Gastrocnemius medialis (tissue), 4 donors: Measurements from ENCODE around the gene MYO9B. TPM values are rescaled to one million over a fixed set of nuclear protein-coding genes. Genes with fewer than 3 reads are reported as not detected.
"Not testable (repeated sequence)": the region's sequence is repeated elsewhere in the genome, so short reads cannot be mapped to it uniquely, and the experiment has no call there.

ENCODE experiments used
- ATAC-seq, 2 donors: fragments of 150-250 bp; one replicate each; pipeline ENCODE4 v1.9.1; 2016
- DNase-seq, 2 donors: peaks; one replicate each; pipeline ENCODE4 v3.0.0-alpha.2; 2019
- H3K27ac ChIP-seq, 4 donors: fragments of 200-600 bp; sonication (generic); 1 replicate in 1 of 4; 2 replicates in 3 of 4; pipeline ENCODE4 v1.5.1; 2016 to 2018; ENCODE audit warnings: mild to moderate bottlenecking in 2 of 4, moderate library complexity in 1 of 4
- H3K27me3 ChIP-seq, 3 donors: fragments of 200-600 bp; sonication (generic) in 2 of 3; 1 replicate in 1 of 3; 2 replicates in 2 of 3; pipeline versions ENCODE4 v1.5.1 to v1.6.0; 2016 to 2019; ENCODE audit warnings: mild to moderate bottlenecking in 1 of 3, moderate library complexity in 1 of 3
- H3K36me3 ChIP-seq, 2 donors: fragments of 200-600 bp; sonication (generic) in 1 of 2; one replicate each; pipeline ENCODE4 v1.5.1; 2017 to 2018
- H3K4me1 ChIP-seq, 2 donors: fragments of 200-600 bp; sonication (generic) in 1 of 2; one replicate each; pipeline ENCODE4 v1.5.1; 2016 to 2017; ENCODE audit warnings: mild to moderate bottlenecking in 2 of 2
- H3K4me3 ChIP-seq, 4 donors: fragments of 200-600 bp; sonication (generic) in 3 of 4; 1 replicate in 1 of 4; 2 replicates in 3 of 4; pipeline ENCODE4 v1.5.1; 2016 to 2019; ENCODE audit warnings: mild to moderate bottlenecking in 2 of 4
- H3K9me3 ChIP-seq, 3 donors: fragments of 200-600 bp; sonication (generic) in 2 of 3; 1 replicate in 1 of 3; 2 replicates in 2 of 3; pipeline ENCODE4 v1.5.1; 2016 to 2019
- POLR2A ChIP-seq, 2 donors: fragments of 450-650 bp; IDR thresholded peaks; one replicate each; pipeline ENCODE4 v1.6.1; 2017; ENCODE audit warnings: antibody characterized with exemption in 2 of 2, mild to moderate bottlenecking in 2 of 2, moderate library complexity in 2 of 2
- in situ Hi-C, 4 donors: fragments of 200-750 bp; cut with MboI; loops; one replicate each; pipeline versions ENCODE4 v1.15.0 to v1.8.0; 2017; ENCODE audit warnings: low sequenced_read_pairs in 4 of 4
- intact Hi-C: fragments of 100-400 bp; cut with DNase I; formaldehyde crosslinking; loops from one replicate; pipeline ENCODE4 v1.15.1; 2023; ENCODE audit warnings: low total_unique reads
- total RNA-seq, 4 donors: library from RNA; depleted of rRNA; stranded (reverse); fragments of >200 nt; gene quantifications; one replicate each; pipeline versions ENCODE4 v1.1.0 to v1.2.3, GENCODE V29; 2016
- TF ChIP-seq, protein P1 (sequence below), 5 experiments: fragments of 450-650 bp in 3 of 5; fragments of 200-600 bp in 2 of 5; sonication (generic) in 2 of 5; IDR thresholded peaks in 4 of 5; conservative IDR thresholded peaks in 1 of 5; 1 replicate in 4 of 5; 2 replicates in 1 of 5; pipeline ENCODE4 v1.5.1; 2016 to 2019; ENCODE audit warnings: antibody characterized with exemption in 5 of 5, mild to moderate bottlenecking in 3 of 5, moderate library complexity in 3 of 5

Gene MYO9B
- total RNA-seq, 4 donors from 2014 or later = 20.0 to 22.1 (median 20.7) TPM

DNA sequence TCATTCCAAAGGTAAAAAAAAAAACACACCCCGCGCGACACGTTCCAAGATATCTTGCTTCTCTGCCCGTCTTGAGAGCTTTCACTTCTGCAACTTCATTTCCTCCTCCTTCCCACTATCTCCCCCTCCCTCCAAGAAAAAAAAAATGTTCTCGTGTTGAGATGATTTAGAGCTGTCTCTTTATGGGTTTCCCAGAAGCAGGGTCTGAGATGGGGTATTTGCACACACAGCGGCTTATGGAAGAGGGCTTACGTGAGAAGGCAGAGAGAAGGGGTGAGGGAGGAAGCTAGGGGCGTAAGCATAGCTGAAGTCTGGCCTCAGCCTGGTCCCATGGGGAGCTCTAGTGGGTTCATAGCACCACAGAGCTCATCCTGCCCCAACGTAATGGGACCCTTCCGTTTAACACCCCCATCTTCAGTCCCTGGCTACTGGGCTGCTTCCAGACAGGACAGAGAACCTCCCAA is 108.3 kb downstream of the MYO9B start:
- Histone ChIP-seq H3K27ac (no peak overlapping the region), H3K4me3 (no peak overlapping the region), H3K4me1 (no peaks in the 10 kb centered on the region), H3K9me3 (no peaks in the 10 kb centered on the region), H3K36me3 (peaks cover 0 to 6% of the 10 kb centered on the region in 2 donors), H3K27me3 (no peaks in the 10 kb centered on the region)
- ATAC-seq = no peak
- TF ChIP-seq, protein P1, sequence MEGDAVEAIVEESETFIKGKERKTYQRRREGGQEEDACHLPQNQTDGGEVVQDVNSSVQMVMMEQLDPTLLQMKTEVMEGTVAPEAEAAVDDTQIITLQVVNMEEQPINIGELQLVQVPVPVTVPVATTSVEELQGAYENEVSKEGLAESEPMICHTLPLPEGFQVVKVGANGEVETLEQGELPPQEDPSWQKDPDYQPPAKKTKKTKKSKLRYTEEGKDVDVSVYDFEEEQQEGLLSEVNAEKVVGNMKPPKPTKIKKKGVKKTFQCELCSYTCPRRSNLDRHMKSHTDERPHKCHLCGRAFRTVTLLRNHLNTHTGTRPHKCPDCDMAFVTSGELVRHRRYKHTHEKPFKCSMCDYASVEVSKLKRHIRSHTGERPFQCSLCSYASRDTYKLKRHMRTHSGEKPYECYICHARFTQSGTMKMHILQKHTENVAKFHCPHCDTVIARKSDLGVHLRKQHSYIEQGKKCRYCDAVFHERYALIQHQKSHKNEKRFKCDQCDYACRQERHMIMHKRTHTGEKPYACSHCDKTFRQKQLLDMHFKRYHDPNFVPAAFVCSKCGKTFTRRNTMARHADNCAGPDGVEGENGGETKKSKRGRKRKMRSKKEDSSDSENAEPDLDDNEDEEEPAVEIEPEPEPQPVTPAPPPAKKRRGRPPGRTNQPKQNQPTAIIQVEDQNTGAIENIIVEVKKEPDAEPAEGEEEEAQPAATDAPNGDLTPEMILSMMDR (IDR thresholded peaks at IDR 0.05 in 4 of 5, conservative IDR thresholded peaks at IDR 0.05 in 1 of 5) = no peak
- no peak for TF ChIP-seq POLR2A (IDR thresholded peaks at IDR 0.05)
- in situ Hi-C loops = no loop called here
- intact Hi-C loops = no loop called here
- DNase-seq = no peak

- DNase-seq (no peak), ATAC-seq (no peak)
- H3K36me3 ChIP-seq = peaks cover 0 to 11% of the 10 kb centered on the region in 2 donors
- no peak overlapping the region for H3K4me3 ChIP-seq
- H3K27me3 ChIP-seq = no peaks in the 10 kb centered on the region
- H3K27ac ChIP-seq = no peak overlapping the region
- intact Hi-C loops (no loop called here), in situ Hi-C loops (no loop called here)
- H3K9me3 ChIP-seq = no peaks in the 10 kb centered on the region
- TF ChIP-seq, protein P1 (IDR thresholded peaks at IDR 0.05 in 4 of 5, conservative IDR thresholded peaks at IDR 0.05 in 1 of 5) = no peak
- TF ChIP-seq POLR2A (IDR thresholded peaks at IDR 0.05) = no peak
- H3K4me1 ChIP-seq = no peaks in the 10 kb centered on the region
Observed at GRCh38 chr19:17184371-17184841, 108.8 kb downstream of the MYO9B start.

GRCh38 chr19:17185590-17185989 is 110.0 kb downstream of the MYO9B start:
- Histone ChIP-seq H3K27ac (no peak overlapping the region), H3K27me3 (no peaks in the 10 kb centered on the region), H3K4me1 (no peaks in the 10 kb centered on the region), H3K36me3 (peaks cover 0 to 13% of the 10 kb centered on the region in 2 donors), H3K9me3 (no peaks in the 10 kb centered on the region), H3K4me3 (no peak overlapping the region)
- in situ Hi-C loops = no loop called here
- ATAC-seq = no peak
- DNase-seq = no peak
- intact Hi-C loops = no loop called here
- TF ChIP-seq POLR2A (IDR thresholded peaks at IDR 0.05) = no peak
- TF ChIP-seq, protein P1 (IDR thresholded peaks at IDR 0.05 in 4 of 5, conservative IDR thresholded peaks at IDR 0.05 in 1 of 5) = no peak

GRCh38 chr19:17191736-17192135 is 116.2 kb downstream of the MYO9B start:
- H3K27me3 ChIP-seq, ATAC-seq, DNase-seq, H3K27ac ChIP-seq, H3K4me1 ChIP-seq, intact Hi-C loops, in situ Hi-C loops, H3K9me3 ChIP-seq, H3K4me3 ChIP-seq: not testable (repeated sequence)
- H3K36me3 ChIP-seq = peaks cover 0 to 49% of the 10 kb centered on the region in 2 donors

- H3K9me3 ChIP-seq = no peaks in the 10 kb centered on the region
- H3K4me1 ChIP-seq = no peaks in the 10 kb centered on the region
- in situ Hi-C loops = no loop called here
- no peaks in the 10 kb centered on the region for H3K27me3 ChIP-seq
- DNase-seq (no peak), ATAC-seq (no peak)
- intact Hi-C loops = no loop called here
- no peak for TF ChIP-seq POLR2A (IDR thresholded peaks at IDR 0.05)
- TF ChIP-seq, protein P1 (IDR thresholded peaks at IDR 0.05 in 4 of 5, conservative IDR thresholded peaks at IDR 0.05 in 1 of 5) = no peak
- H3K36me3 ChIP-seq = peaks cover 0 to 49% of the 10 kb centered on the region in 2 donors
- no peak overlapping the region for H3K27ac ChIP-seq
- no peak overlapping the region for H3K4me3 ChIP-seq
Observed at GRCh38 chr19:17192751-17193150, 117.2 kb downstream of the MYO9B start.
